Suprapubic skin (tissue), 3 donors: ENCODE measurements around the gene ZNF283.

ENCODE experiments used
- CTCF ChIP-seq, 2 donors: fragments of 200-600 bp in 1 of 2; fragments of 450-650 bp in 1 of 2; sonication (generic) in 1 of 2; IDR thresholded peaks; one replicate each; pipeline ENCODE4 v1.5.1; 2016 to 2019; ENCODE audit warnings: antibody characterized with exemption in 2 of 2, mild to moderate bottlenecking in 1 of 2, moderate library complexity in 1 of 2
- POLR2A ChIP-seq, 2 donors: fragments of 450-650 bp; IDR thresholded peaks; one replicate each; pipeline ENCODE4 v1.6.1; 2017; ENCODE audit warnings: antibody characterized with exemption in 2 of 2, mild to moderate bottlenecking in 2 of 2, moderate library complexity in 2 of 2

GRCh38 chr19:43820884-43821215 is 6.3 kb upstream of the ZNF283 start:
- TF ChIP-seq POLR2A (IDR thresholded peaks at IDR 0.05) (no peak), CTCF (IDR thresholded peaks at IDR 0.05) (no peak)
